HG02852 (cell line): ENCODE data around the gene CACNA2D4.

Experiments
- ATAC-seq: cut with Tn5 transposase; IDR thresholded peaks from one replicate; pipeline ENCODE4 v1.9.1; 2021; ENCODE audit warnings: mild to moderate bottlenecking, moderate library complexity; ENCODE audit not compliant: unreplicated experiment

The CACNA2D4 gene

GRCh38 chr12:1890810-1891209 lies 27.6 kb downstream of the CACNA2D4 start:
- no peak for ATAC-seq

- no peak for ATAC-seq
These were observed 28.2 kb downstream of the CACNA2D4 start for GRCh38 chr12:1890119-1890703.

- no peak for ATAC-seq
These were observed 29.5 kb downstream of the CACNA2D4 start for GRCh38 chr12:1888923-1889322.

GRCh38 chr12:1886396-1887008 lies 31.9 kb downstream of the CACNA2D4 start:
- no peak for ATAC-seq

GRCh38 chr12:1885599-1886245 lies 32.7 kb downstream of the CACNA2D4 start:
- ATAC-seq, result no peak

- no peak for ATAC-seq
These were observed 33.3 kb downstream of the CACNA2D4 start for GRCh38 chr12:1885082-1885596.

GRCh38 chr12:1884651-1885050 lies 33.8 kb downstream of the CACNA2D4 start:
- no peak for ATAC-seq

- ATAC-seq, result no peak
These were observed 34.9 kb downstream of the CACNA2D4 start for GRCh38 chr12:1883513-1883912.

- no peak for ATAC-seq
These were observed 35.5 kb downstream of the CACNA2D4 start for GRCh38 chr12:1882850-1883470.

- ATAC-seq, result no peak
These were observed 36.0 kb downstream of the CACNA2D4 start for GRCh38 chr12:1882405-1882804.

GRCh38 chr12:1881936-1882335 lies 36.5 kb downstream of the CACNA2D4 start:
- ATAC-seq, result no peak

GRCh38 chr12:1881301-1881700 lies 37.2 kb downstream of the CACNA2D4 start:
- ATAC-seq, result no peak

- no peak for ATAC-seq
These were observed 37.6 kb downstream of the CACNA2D4 start for GRCh38 chr12:1880876-1881275.

- no peak for ATAC-seq
These were observed 38.2 kb downstream of the CACNA2D4 start for GRCh38 chr12:1880153-1880845.

- no peak for ATAC-seq
These were observed 38.8 kb downstream of the CACNA2D4 start for GRCh38 chr12:1879633-1880032.

GRCh38 chr12:1878695-1879094 lies 39.8 kb downstream of the CACNA2D4 start:
- ATAC-seq, result no peak

GRCh38 chr12:1878214-1878613 lies 40.2 kb downstream of the CACNA2D4 start:
- no peak for ATAC-seq

GRCh38 chr12:1877169-1877878 lies 41.1 kb downstream of the CACNA2D4 start:
- no peak for ATAC-seq

GRCh38 chr12:1876086-1876485 lies 42.4 kb downstream of the CACNA2D4 start:
- no peak for ATAC-seq

- no peak for ATAC-seq
These were observed 42.8 kb downstream of the CACNA2D4 start for GRCh38 chr12:1875608-1876007.
